HL-60 (cell line): ENCODE data around the gene SNORC.

Source experiments
- DNase-seq, 2 experiments: peaks; one replicate each; pipeline ENCODE4 v3.0.0-alpha.2; 2010 to 2020; ENCODE audit warnings: low read depth in 1 of 2, low spot score in 1 of 2
- H3K27ac ChIP-seq: fragments of 250-450 bp; sonication (Bioruptor Pico); replicated peaks from 2 replicates; pipeline ENCODE4 v1.5.1; 2020; ENCODE audit warnings: mild to moderate bottlenecking, moderate library complexity
- H3K27me3 ChIP-seq: fragments of 250-450 bp; sonication (Bioruptor Pico); 2 replicates; pipeline ENCODE4 v1.5.1; 2021; ENCODE audit warnings: mild to moderate bottlenecking, moderate library complexity; ENCODE audit not compliant: insufficient read depth, poor library complexity, severe bottlenecking
- H3K4me3 ChIP-seq: replicated peaks from 2 replicates; pipeline ENCODE4 v1.5.1; 2011; ENCODE audit warnings: mild to moderate bottlenecking, control low read depth, low read length; ENCODE audit not compliant: insufficient read depth
- GABPA ChIP-seq: IDR thresholded peaks from 2 replicates; pipeline ENCODE4 v1.6.1; 2012; ENCODE audit warnings: low read depth
- POLR2AphosphoS5 ChIP-seq: IDR thresholded peaks from 2 replicates; pipeline ENCODE4 v1.6.1; 2012; ENCODE audit warnings: low read depth
- SPI1 ChIP-seq: IDR thresholded peaks from 2 replicates; pipeline ENCODE4 v1.6.1; 2012; ENCODE audit warnings: low read depth, mild to moderate bottlenecking, borderline replicate concordance
- TF ChIP-seq, protein P1 (sequence below): IDR thresholded peaks from one replicate; pipeline ENCODE4 v1.5.1; 2011; ENCODE audit warnings: low read length, control low read depth, inconsistent platforms; ENCODE audit not compliant: insufficient read depth
- TF ChIP-seq, protein P2 (sequence below): IDR thresholded peaks from 2 replicates; pipeline ENCODE4 v1.6.1; 2012; ENCODE audit warnings: low read depth; ENCODE audit not compliant: insufficient replicate concordance

Gene SNORC

DNA sequence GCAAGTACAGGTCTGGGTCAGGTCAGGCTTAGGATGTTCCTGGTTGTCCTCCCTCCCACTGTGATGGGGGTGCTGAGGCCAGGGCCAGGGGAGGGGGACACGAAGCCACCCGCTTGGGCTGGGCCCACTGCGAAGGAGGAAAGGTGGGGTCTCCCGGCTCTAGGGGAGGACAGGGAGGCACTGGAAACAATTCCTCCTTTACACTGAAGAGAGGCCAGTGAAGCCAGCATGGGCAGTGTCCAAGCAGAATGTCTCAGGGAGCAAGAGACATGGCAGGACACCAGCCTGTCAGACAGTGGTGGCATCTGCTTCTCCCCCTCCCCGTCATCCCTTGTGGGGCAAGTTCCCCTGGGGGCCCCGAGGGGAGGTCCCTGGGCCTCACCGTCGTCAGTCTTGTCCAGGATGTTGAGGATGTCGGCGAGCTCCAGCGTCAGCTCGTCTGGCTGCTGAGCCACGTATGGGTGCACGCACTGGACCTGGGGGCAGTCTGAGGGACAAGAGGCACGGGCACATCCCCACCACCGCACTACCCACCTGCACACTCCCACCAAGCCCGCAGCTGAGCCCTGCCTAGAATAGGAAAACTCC lies 10.8 kb downstream of the SNORC start:
- TF ChIP-seq, protein P1, sequence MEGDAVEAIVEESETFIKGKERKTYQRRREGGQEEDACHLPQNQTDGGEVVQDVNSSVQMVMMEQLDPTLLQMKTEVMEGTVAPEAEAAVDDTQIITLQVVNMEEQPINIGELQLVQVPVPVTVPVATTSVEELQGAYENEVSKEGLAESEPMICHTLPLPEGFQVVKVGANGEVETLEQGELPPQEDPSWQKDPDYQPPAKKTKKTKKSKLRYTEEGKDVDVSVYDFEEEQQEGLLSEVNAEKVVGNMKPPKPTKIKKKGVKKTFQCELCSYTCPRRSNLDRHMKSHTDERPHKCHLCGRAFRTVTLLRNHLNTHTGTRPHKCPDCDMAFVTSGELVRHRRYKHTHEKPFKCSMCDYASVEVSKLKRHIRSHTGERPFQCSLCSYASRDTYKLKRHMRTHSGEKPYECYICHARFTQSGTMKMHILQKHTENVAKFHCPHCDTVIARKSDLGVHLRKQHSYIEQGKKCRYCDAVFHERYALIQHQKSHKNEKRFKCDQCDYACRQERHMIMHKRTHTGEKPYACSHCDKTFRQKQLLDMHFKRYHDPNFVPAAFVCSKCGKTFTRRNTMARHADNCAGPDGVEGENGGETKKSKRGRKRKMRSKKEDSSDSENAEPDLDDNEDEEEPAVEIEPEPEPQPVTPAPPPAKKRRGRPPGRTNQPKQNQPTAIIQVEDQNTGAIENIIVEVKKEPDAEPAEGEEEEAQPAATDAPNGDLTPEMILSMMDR = no peak
- TF ChIP-seq POLR2AphosphoS5 = no peak

DNA sequence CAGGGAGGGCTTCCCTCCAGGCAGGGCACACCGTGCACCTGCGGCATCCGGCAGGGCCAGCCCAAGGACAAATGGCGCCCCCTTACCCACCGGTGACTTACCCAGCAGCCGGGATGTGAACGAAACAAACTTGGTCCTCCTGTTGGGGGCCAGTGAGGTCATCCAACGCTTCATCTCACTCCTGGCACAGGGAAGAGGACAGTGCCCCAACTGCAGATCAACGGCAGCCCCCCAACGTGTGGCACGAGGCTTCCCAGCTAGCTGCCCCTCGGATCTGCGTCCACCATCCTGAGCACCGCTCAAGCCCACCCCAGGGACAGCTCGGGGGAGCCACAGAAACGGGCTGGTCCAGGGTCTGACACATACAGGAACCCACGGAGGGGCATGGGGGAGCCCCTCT lies 12.0 kb downstream of the SNORC start:
- no peak overlapping the region for H3K4me3 ChIP-seq
- TF ChIP-seq, protein P1 = no peak
- TF ChIP-seq, protein P2, sequence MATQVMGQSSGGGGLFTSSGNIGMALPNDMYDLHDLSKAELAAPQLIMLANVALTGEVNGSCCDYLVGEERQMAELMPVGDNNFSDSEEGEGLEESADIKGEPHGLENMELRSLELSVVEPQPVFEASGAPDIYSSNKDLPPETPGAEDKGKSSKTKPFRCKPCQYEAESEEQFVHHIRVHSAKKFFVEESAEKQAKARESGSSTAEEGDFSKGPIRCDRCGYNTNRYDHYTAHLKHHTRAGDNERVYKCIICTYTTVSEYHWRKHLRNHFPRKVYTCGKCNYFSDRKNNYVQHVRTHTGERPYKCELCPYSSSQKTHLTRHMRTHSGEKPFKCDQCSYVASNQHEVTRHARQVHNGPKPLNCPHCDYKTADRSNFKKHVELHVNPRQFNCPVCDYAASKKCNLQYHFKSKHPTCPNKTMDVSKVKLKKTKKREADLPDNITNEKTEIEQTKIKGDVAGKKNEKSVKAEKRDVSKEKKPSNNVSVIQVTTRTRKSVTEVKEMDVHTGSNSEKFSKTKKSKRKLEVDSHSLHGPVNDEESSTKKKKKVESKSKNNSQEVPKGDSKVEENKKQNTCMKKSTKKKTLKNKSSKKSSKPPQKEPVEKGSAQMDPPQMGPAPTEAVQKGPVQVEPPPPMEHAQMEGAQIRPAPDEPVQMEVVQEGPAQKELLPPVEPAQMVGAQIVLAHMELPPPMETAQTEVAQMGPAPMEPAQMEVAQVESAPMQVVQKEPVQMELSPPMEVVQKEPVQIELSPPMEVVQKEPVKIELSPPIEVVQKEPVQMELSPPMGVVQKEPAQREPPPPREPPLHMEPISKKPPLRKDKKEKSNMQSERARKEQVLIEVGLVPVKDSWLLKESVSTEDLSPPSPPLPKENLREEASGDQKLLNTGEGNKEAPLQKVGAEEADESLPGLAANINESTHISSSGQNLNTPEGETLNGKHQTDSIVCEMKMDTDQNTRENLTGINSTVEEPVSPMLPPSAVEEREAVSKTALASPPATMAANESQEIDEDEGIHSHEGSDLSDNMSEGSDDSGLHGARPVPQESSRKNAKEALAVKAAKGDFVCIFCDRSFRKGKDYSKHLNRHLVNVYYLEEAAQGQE = no peak
- no peak for TF ChIP-seq GABPA
- TF ChIP-seq POLR2AphosphoS5 = no peak
- no peak for TF ChIP-seq SPI1
- no peak for DNase-seq
- H3K27ac ChIP-seq = no peak overlapping the region
- H3K27me3 ChIP-seq = no peaks in the 10 kb centered on the region

More for the DNA sequence above, 10.8 kb downstream of the SNORC start:
- H3K27ac ChIP-seq = no peak overlapping the region
- no peak for DNase-seq
- no peaks in the 10 kb centered on the region for H3K27me3 ChIP-seq
- H3K4me3 ChIP-seq = no peak overlapping the region

DNA sequence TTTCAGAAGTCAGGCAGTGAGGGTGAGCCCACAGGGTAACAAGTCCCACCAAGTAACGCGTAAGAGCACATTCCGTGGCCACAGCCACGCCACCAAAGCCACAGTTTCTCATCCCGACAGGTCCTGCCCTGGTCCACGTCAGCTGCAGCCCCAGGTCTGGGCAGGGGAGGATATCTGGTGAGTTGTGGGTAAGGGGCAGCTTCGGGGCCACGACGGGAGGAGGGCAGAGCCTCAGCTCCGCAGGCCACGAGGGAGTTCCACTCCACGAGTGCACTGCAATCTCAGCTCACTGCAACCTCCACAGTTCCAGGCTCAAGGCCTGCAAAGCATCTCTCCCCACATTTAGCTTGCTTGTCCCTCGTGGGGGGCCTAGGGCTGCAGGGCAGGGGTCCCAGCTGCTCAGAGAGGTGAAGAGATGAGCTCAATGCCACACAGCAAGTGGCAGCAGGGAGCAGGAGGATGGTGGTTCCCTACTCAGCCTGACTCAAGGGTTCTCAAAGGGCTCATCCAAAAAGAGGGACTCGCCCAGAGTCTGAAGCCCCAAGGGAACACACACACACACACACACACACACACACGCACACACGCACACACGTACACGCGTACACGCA lies 12.5 kb downstream of the SNORC start:
- DNase-seq = no peak
- H3K27me3 ChIP-seq = no peaks in the 10 kb centered on the region
- H3K4me3 ChIP-seq = no peak overlapping the region
- no peak overlapping the region for H3K27ac ChIP-seq
- TF ChIP-seq, protein P2 = no peak
- TF ChIP-seq GABPA = no peak
- no peak for TF ChIP-seq SPI1
- no peak for TF ChIP-seq POLR2AphosphoS5

DNA sequence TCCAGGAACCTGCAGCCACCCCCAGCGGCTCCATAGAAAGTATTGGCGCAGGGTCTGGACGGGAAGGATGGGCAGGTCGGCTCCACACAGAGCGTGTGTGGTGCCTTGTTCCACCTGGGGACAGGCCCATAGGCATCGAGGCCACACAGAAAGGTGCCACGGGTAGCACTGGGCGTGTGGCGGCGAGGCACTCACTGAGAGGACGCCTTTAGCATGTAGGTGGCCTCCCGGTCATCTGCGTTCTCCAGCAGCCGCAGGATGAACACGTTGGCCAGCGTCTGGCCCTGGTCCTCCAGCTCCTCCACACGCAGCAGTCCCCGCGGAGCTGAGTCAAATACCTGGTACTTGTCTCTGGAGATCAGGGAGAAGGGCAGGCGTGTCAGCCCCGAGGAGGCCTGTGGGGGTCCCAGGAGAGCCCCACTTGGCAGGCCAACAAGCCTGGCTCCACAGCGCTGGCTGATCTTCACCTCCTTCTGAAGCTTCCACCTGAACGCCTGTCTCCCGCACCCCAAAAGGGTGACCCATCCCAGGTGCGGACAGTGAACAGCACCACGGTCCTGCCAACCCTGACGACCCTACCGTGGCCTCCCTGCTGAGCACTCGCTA lies 13.2 kb downstream of the SNORC start:
- Histone ChIP-seq H3K27ac (no peak overlapping the region), H3K27me3 (no peaks in the 10 kb centered on the region)
- TF ChIP-seq, protein P1 = no peak
- TF ChIP-seq SPI1 (no peak), POLR2AphosphoS5 (no peak), GABPA (no peak)
- TF ChIP-seq, protein P2 = no peak

More for the DNA sequence above, 13.2 kb downstream of the SNORC start:
- no peak overlapping the region for H3K4me3 ChIP-seq
- no peak for DNase-seq
